SU-DHL-6 (cell line): ENCODE data around the gene CRYBB1.

Source experiments
- H2AFZ ChIP-seq: fragments of 200-600 bp; sonication (generic); 2 replicates; pipeline ENCODE4 v1.6.1; 2014; ENCODE audit warnings: low read depth, mild to moderate bottlenecking, moderate library complexity, mixed read lengths, antibody characterized with exemption, low read length; ENCODE audit not compliant: severe bottlenecking
- H3F3A ChIP-seq: fragments of 200-600 bp; shearing (Covaris generic); 2 replicates; pipeline ENCODE4 v1.6.0; 2016; ENCODE audit warnings: antibody characterized with exemption, mild to moderate bottlenecking; ENCODE audit not compliant: insufficient read depth
- H3K27ac ChIP-seq: fragments of 200-600 bp; sonication (generic); 2 replicates; pipeline ENCODE4 v1.5.1; 2016; ENCODE audit warnings: low read depth, mild to moderate bottlenecking, low read length, moderate library complexity, mixed read lengths
- H3K27me3 ChIP-seq: fragments of 200-600 bp; sonication (generic), shearing (Covaris generic); 2 replicates; pipeline ENCODE4 v1.6.0; 2014; ENCODE audit warnings: mild to moderate bottlenecking, low read length
- H3K36me3 ChIP-seq: fragments of 200-600 bp; sonication (generic); 2 replicates; pipeline ENCODE4 v1.6.1; 2014; ENCODE audit warnings: mild to moderate bottlenecking, low read length, mixed read lengths
- H3K4me2 ChIP-seq: fragments of 300-600, 200-600 bp; shearing (Covaris generic), sonication (generic); 2 replicates; pipeline ENCODE4 v1.6.0; 2014; ENCODE audit warnings: low read length, low read depth, mild to moderate bottlenecking; ENCODE audit not compliant: poor library complexity, severe bottlenecking
- H3K4me3 ChIP-seq: fragments of 200-600 bp; sonication (generic); 2 replicates; pipeline ENCODE4 v1.5.1; 2014; ENCODE audit warnings: antibody characterized with exemption, low read length, mild to moderate bottlenecking, mixed read lengths; ENCODE audit not compliant: insufficient read depth, poor library complexity, severe bottlenecking
- H3K79me2 ChIP-seq: fragments of 200-600 bp; sonication (generic); 2 replicates; pipeline ENCODE4 v1.6.1; 2014; ENCODE audit warnings: mild to moderate bottlenecking, low read length, moderate library complexity; ENCODE audit not compliant: insufficient read depth
- H3K9ac ChIP-seq: fragments of 200-600 bp; sonication (generic); 2 replicates; pipeline ENCODE4 v1.7.0; 2014; ENCODE audit warnings: mild to moderate bottlenecking, low read length
- H3K9me2 ChIP-seq: fragments of 200-600 bp; sonication (generic); replicated peaks from 2 replicates; pipeline ENCODE4 v1.6.1; 2014; ENCODE audit warnings: low read length; ENCODE audit not compliant: insufficient read depth
- H3K9me3 ChIP-seq: fragments of 200-600 bp; sonication (generic); 2 replicates; pipeline ENCODE4 v1.6.1; 2014; ENCODE audit warnings: low read length, mixed read lengths; ENCODE audit not compliant: insufficient read depth
- H4K20me1 ChIP-seq: fragments of 200-600 bp; sonication (generic); 2 replicates; pipeline ENCODE4 v1.6.1; 2014; ENCODE audit warnings: low read depth, mild to moderate bottlenecking, antibody characterized with exemption, low read length, moderate library complexity, mixed read lengths
- CTCF ChIP-seq: fragments of 200-600 bp; sonication (generic); IDR thresholded peaks from one replicate; pipeline ENCODE4 v1.5.1; 2017; ENCODE audit warnings: antibody characterized with exemption, mild to moderate bottlenecking, low read length, moderate library complexity; ENCODE audit not compliant: insufficient read depth, poor library complexity, severe bottlenecking
- EZH2phosphoT487 ChIP-seq: fragments of 200-600 bp; sonication (generic), shearing (Covaris generic); conservative IDR thresholded peaks from 2 replicates; pipeline ENCODE4 v1.6.1; 2018; ENCODE audit warnings: mild to moderate bottlenecking, antibody characterized with exemption, low read length, moderate library complexity, mixed read lengths

CRYBB1 gene

GRCh38 chr22:26553056-26553752 lies 64.6 kb downstream of the CRYBB1 start:
- Histone ChIP-seq H3K9me3 (no peaks in the 10 kb centered on the region), H3K4me3 (no peak overlapping the region), H3K27ac (no peak overlapping the region), H3K9ac (no peak overlapping the region), H3K9me2 (no peaks in the 10 kb centered on the region), H3K4me2 (no peak overlapping the region), H2AFZ (no peak overlapping the region), H3K27me3 (no peaks in the 10 kb centered on the region), H3K79me2 (0 out of 2 replicates have a peak, but pooled peaks cover 5% of the 10 kb centered on the region), H3K36me3 (no peaks in the 10 kb centered on the region), H4K20me1 (no peaks in the 10 kb centered on the region), H3F3A (no peaks in the 10 kb centered on the region)
- TF ChIP-seq CTCF = no peak

DNA sequence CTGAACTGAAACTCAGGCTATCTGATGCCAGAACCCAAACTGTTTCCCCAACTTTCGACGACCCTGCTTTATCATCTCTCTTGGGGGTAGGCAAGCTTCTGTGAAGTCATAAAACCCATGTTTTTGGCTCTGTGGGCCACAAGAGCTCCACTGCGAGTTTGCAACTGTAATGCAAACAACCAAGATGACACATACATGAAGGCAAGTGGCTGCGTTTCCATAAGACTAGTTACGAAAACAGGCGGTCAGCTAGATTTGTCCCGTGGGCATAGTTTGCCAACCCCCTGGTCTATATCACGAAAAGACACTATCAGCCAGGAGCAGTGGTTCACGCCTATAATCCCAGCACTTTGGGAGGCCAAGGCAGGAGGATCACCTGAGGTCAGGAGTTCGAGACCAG lies 65.4 kb downstream of the CRYBB1 start:
- Histone ChIP-seq H3F3A (no peaks in the 10 kb centered on the region), H3K9me3 (no peaks in the 10 kb centered on the region), H4K20me1 (no peaks in the 10 kb centered on the region), H3K36me3 (no peaks in the 10 kb centered on the region), H3K27ac (no peak overlapping the region), H3K9ac (no peak overlapping the region), H3K79me2 (0 out of 2 replicates have a peak, but pooled peaks cover 5% of the 10 kb centered on the region), H3K9me2 (no peaks in the 10 kb centered on the region), H2AFZ (no peak overlapping the region), H3K27me3 (no peaks in the 10 kb centered on the region), H3K4me3 (no peak overlapping the region), H3K4me2 (no peak overlapping the region)
- TF ChIP-seq CTCF (no peak), EZH2phosphoT487 (no peak)

DNA sequence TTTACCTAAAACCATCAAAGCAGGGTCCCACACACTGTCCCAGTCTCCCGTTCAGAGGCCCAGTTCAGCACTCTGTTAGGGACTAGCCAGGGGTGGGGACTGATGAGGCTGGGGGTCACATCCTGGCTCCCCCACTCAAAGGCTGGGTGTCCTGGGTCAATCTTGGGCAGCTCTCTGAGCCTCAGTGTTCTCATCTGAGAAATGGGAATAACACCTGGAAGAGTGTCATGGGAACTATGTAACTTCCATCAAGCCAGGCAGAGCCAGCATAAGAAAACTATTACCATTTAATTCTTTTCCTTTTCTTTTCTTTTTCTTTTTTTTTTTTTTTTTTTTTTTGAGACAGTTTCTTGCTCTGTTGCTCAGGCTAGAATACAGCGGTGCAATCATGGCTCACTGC lies 66.3 kb downstream of the CRYBB1 start:
- Histone ChIP-seq H3F3A (no peaks in the 10 kb centered on the region), H2AFZ (no peak overlapping the region), H3K9ac (no peak overlapping the region), H3K4me3 (no peak overlapping the region), H3K9me2 (no peaks in the 10 kb centered on the region), H4K20me1 (no peaks in the 10 kb centered on the region), H3K36me3 (no peaks in the 10 kb centered on the region), H3K27me3 (no peaks in the 10 kb centered on the region), H3K4me2 (no peak overlapping the region), H3K27ac (no peak overlapping the region), H3K9me3 (no peaks in the 10 kb centered on the region), H3K79me2 (0 out of 2 replicates have a peak, but pooled peaks cover 5% of the 10 kb centered on the region)
- no peak for TF ChIP-seq EZH2phosphoT487

DNA sequence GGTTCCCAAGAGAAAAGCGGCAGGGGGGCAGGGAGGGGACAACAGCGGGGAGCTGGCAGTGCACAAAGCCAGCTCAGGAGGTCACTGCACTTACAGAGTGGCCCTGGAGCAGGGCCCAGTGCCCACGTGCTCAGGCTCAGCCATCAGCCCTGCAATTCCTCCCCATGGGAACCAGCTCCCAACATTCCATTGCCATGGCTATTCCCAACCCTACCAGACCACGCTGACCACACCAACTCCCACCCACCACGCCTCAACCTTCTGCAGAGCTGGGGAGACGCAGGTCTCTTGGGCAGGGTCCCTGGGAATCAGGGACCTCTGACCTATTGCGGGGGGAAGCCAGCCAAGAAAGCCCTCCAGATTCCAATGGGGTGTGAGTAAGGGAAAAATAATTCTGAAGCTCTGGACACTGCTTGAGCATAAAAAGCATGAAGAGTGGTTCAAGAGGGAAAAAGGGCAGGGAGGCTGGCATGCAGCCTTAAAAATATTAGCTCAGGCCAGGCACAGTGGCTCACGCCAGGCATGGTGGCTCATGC lies 67.3 kb downstream of the CRYBB1 start:
- Histone ChIP-seq H3K4me3 (no peak overlapping the region), H3K27ac (no peak overlapping the region), H3K9ac (no peak overlapping the region), H3K9me2 (no peaks in the 10 kb centered on the region), H4K20me1 (no peaks in the 10 kb centered on the region), H3K36me3 (no peaks in the 10 kb centered on the region), H3K4me2 (no peak overlapping the region), H3K27me3 (no peaks in the 10 kb centered on the region), H3F3A (no peaks in the 10 kb centered on the region), H3K9me3 (no peaks in the 10 kb centered on the region), H3K79me2 (0 out of 2 replicates have a peak, but pooled peaks cover 5% of the 10 kb centered on the region), H2AFZ (no peak overlapping the region)
- TF ChIP-seq EZH2phosphoT487 (no peak), CTCF (no peak)
